ENCODE results near the gene BLVRA. TPM values are rescaled to one million over a fixed set of nuclear protein-coding genes. Genes with fewer than 3 reads are reported as not detected.
"Not testable (repeated sequence)": the region's sequence is repeated elsewhere in the genome, so short reads cannot be mapped to it uniquely, and the experiment has no call there.

Gene BLVRA
- total RNA-seq, 1 donor from 2014 or later, result 60.2 TPM

DNA sequence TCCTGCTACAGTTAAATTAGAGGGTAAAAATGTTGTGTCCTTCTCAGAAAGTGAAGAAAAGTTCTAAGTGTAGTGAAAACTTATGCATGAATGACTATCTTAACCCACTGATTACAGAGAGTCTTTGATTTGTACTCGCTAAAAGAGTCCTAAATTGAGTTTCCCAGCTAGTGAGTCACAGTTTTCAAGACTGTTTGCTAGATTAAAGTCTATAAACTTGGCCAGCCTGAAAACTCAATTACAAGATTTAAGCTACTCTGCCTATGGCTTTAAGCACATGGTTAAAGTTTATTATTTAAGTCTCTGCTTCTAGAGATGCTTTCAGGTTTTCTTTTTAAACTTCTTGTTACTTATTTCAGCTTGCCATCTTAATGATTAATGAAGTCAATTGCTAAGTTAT is 66.5 kb downstream of the BLVRA start:
- no peaks in the 10 kb centered on the region for H3K27me3 ChIP-seq (ENCODE audit: control insufficient read depth, insufficient read depth, low read length)
- H3K36me3 ChIP-seq (ENCODE audit: control insufficient read depth, insufficient read depth, low read length), result no peaks in the 10 kb centered on the region
- H3K4me3 ChIP-seq (ENCODE audit: low read depth, low read length), result no peak overlapping the region
- no peak for DNase-seq (ENCODE audit: low read depth)
- TF ChIP-seq, protein P1, sequence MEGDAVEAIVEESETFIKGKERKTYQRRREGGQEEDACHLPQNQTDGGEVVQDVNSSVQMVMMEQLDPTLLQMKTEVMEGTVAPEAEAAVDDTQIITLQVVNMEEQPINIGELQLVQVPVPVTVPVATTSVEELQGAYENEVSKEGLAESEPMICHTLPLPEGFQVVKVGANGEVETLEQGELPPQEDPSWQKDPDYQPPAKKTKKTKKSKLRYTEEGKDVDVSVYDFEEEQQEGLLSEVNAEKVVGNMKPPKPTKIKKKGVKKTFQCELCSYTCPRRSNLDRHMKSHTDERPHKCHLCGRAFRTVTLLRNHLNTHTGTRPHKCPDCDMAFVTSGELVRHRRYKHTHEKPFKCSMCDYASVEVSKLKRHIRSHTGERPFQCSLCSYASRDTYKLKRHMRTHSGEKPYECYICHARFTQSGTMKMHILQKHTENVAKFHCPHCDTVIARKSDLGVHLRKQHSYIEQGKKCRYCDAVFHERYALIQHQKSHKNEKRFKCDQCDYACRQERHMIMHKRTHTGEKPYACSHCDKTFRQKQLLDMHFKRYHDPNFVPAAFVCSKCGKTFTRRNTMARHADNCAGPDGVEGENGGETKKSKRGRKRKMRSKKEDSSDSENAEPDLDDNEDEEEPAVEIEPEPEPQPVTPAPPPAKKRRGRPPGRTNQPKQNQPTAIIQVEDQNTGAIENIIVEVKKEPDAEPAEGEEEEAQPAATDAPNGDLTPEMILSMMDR (IDR thresholded peaks at IDR 0.05; ENCODE audit: insufficient read depth, low read length, poor library complexity, severe bottlenecking), result no peak

DNA sequence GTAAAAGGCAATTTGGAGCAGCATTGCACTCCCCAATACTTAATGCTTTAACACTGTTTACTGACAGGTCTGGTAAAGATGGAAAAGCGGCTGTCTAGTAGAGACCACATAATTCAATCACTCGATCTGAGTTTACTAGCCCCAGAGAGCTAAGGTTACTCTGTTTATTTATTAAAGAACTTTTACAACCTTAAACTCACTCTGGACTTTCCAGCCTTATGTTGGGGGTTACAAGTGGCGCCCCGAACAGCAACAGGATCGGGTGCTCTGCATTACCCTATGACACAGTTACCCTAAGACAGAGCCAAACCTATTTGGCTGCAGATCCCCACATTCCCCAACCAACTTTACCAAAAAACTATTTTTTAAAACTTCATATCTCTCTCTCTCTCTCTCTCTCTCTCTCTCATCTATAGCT is 66.9 kb downstream of the BLVRA start:
- TF ChIP-seq, protein P1 (IDR thresholded peaks at IDR 0.05; ENCODE audit: insufficient read depth, low read length, poor library complexity, severe bottlenecking), result no peak
- H3K36me3 ChIP-seq (ENCODE audit: control insufficient read depth, insufficient read depth, low read length), result no peaks in the 10 kb centered on the region
- DNase-seq (ENCODE audit: low read depth), result no peak
- no peaks in the 10 kb centered on the region for H3K27me3 ChIP-seq (ENCODE audit: control insufficient read depth, insufficient read depth, low read length)
- H3K4me3 ChIP-seq (ENCODE audit: low read depth, low read length), result no peak overlapping the region

DNA sequence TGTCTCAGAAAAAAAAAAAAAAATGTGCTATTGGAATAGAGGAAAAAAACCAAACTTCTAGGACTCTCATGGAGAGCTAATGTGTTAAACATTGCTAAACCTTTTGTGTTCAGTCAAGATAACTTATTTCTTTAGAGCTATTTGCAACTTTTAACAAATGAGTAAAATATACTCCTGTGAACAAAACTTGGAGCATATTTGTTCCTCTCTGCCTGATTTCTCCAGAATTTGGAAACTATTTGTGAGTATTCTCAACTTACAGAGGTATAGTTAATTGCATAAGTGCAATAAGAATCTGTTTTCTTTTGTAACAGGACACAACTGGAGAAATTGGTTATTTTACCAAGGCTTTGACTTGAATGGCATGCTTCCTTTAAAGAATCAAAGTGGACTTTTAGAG is 72.4 kb downstream of the BLVRA start:
- H3K4me3 ChIP-seq (ENCODE audit: low read depth, low read length); DNase-seq (ENCODE audit: low read depth); H3K27me3 ChIP-seq (ENCODE audit: control insufficient read depth, insufficient read depth, low read length); H3K36me3 ChIP-seq (ENCODE audit: control insufficient read depth, insufficient read depth, low read length): not testable (repeated sequence)

DNA sequence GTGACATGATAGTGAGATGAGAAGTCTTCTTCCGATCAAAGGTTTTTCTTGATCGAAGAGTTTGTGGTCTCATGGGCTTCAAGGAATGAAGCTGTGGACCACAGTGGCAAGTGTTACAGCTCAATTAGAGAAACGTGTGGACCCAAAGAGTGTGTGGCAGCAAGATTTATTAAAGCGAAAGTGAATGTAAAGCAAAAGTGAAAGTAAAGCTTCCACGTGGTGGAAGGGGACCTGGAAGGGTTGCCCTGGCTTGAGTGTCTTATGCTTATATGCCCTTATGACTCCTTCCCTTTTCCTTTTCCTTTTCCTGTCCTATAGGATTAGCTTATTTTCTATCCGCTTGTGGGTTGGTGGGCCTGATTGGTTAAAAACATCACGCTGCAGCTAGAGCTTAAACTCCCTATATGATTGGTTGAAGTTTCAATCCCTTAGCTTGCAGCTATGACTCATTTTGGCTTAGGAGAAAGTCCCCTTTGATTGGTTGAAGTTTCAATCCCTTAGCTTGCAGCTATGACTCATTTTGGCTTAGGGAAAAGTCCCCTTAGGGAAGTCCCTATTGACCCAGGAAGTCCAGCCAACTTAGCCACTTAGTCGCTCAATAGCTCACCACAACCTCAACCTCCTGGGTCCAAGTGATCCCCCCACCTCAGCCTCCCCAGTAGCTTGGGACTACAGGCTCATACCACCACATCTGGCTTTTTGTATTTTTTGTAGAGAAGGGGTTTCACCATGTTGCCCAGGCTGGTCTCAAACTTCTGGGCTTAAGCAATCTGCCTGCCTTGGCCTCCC is 76.2 kb downstream of the BLVRA start:
- Histone ChIP-seq H3K27me3 (ENCODE audit: control insufficient read depth, insufficient read depth, low read length) (no peaks in the 10 kb centered on the region), H3K4me3 (ENCODE audit: low read depth, low read length) (no peak overlapping the region), H3K36me3 (ENCODE audit: control insufficient read depth, insufficient read depth, low read length) (no peaks in the 10 kb centered on the region)
- no peak for DNase-seq (ENCODE audit: low read depth)
- TF ChIP-seq, protein P1 (IDR thresholded peaks at IDR 0.05; ENCODE audit: insufficient read depth, low read length, poor library complexity, severe bottlenecking), result no peak

- no peaks in the 10 kb centered on the region for H3K36me3 ChIP-seq (ENCODE audit: control insufficient read depth, insufficient read depth, low read length)
- H3K27me3 ChIP-seq (ENCODE audit: control insufficient read depth, insufficient read depth, low read length), result no peaks in the 10 kb centered on the region
- TF ChIP-seq, protein P1 (IDR thresholded peaks at IDR 0.05; ENCODE audit: insufficient read depth, low read length, poor library complexity, severe bottlenecking), result no peak
- H3K4me3 ChIP-seq (ENCODE audit: low read depth, low read length), result no peak overlapping the region
- DNase-seq (ENCODE audit: low read depth), result no peak
Measured at GRCh38 chr7:43838201-43838658, 79.8 kb downstream of the BLVRA start.

GRCh38 chr7:43843296-43843695 is 84.8 kb downstream of the BLVRA start:
- no peak for DNase-seq (ENCODE audit: low read depth)
- Histone ChIP-seq H3K27me3 (ENCODE audit: control insufficient read depth, insufficient read depth, low read length) (no peaks in the 10 kb centered on the region), H3K36me3 (ENCODE audit: control insufficient read depth, insufficient read depth, low read length) (no peaks in the 10 kb centered on the region), H3K4me3 (ENCODE audit: low read depth, low read length) (no peak overlapping the region)
- TF ChIP-seq, protein P1 (IDR thresholded peaks at IDR 0.05; ENCODE audit: insufficient read depth, low read length, poor library complexity, severe bottlenecking), result no peak
